ENCODE results near the gene SLC1A2.

The SLC1A2 gene

GRCh38 chr11:35419184-35419829 lies at the start of gene SLC1A2:
Gene SLC1A2, minus strand, starts transcription at chr11:35419558. Its CDS starts 592 bp downstream, at chr11:35418966.
- DNase-seq: no peak

- DNase-seq: no peak
These were observed 46.7 kb upstream of the SLC1A2 start for GRCh38 chr11:35466058-35466457.

- DNase-seq: no peak
These were observed 45.0 kb upstream of the SLC1A2 start for GRCh38 chr11:35464308-35464707.

GRCh38 chr11:35463331-35463751 lies 44.0 kb upstream of the SLC1A2 start:
- DNase-seq: no peak

- DNase-seq: no peak
These were observed 42.7 kb upstream of the SLC1A2 start for GRCh38 chr11:35461917-35462538.

GRCh38 chr11:35459489-35459888 lies 40.1 kb upstream of the SLC1A2 start:
- DNase-seq: no peak

GRCh38 chr11:35458846-35459245 lies 39.5 kb upstream of the SLC1A2 start:
- no peak for DNase-seq

- DNase-seq: no peak
These were observed 35.0 kb upstream of the SLC1A2 start for GRCh38 chr11:35454362-35454761.

GRCh38 chr11:35436581-35437250 lies 17.4 kb upstream of the SLC1A2 start:
- no peak for DNase-seq

- DNase-seq: no peak
These were observed 14.2 kb upstream of the SLC1A2 start for GRCh38 chr11:35433588-35433987.

- DNase-seq: no peak
These were observed 13.1 kb upstream of the SLC1A2 start for GRCh38 chr11:35432464-35432863.

- DNase-seq: no peak
These were observed 7.7 kb upstream of the SLC1A2 start for GRCh38 chr11:35427071-35427470.

GRCh38 chr11:35426351-35426750 lies 7.0 kb upstream of the SLC1A2 start:
- no peak for DNase-seq

GRCh38 chr11:35425603-35426212 lies 6.3 kb upstream of the SLC1A2 start:
- no peak for DNase-seq

- no peak for DNase-seq
These were observed 5.0 kb upstream of the SLC1A2 start for GRCh38 chr11:35424157-35424940.

- no peak for DNase-seq
These were observed 1.0 kb upstream of the SLC1A2 start for GRCh38 chr11:35420371-35420770.

GRCh38 chr11:35419830-35420333 lies 524 bp upstream of the SLC1A2 start:
- DNase-seq: no peak

- DNase-seq: no peak
These were observed 825 bp downstream of the SLC1A2 start for GRCh38 chr11:35418282-35419183.

GRCh38 chr11:35415487-35415886 lies 3.9 kb downstream of the SLC1A2 start:
- DNase-seq: no peak

- no peak for DNase-seq
These were observed 4.6 kb downstream of the SLC1A2 start for GRCh38 chr11:35414776-35415175.

- no peak for DNase-seq
These were observed 5.0 kb downstream of the SLC1A2 start for GRCh38 chr11:35414311-35414710.

- no peak for DNase-seq
These were observed 5.8 kb downstream of the SLC1A2 start for GRCh38 chr11:35413598-35413997.

All from 8988T (cell line).